H1 (cell line): ENCODE data around the gene PIEZO1. TPM values are rescaled to one million over a fixed set of nuclear protein-coding genes. Genes with fewer than 3 reads are reported as not detected.

Experiments used
- CEBPB ChIP-seq: IDR thresholded peaks from 2 replicates; pipeline ENCODE4 v1.6.1; 2012; ENCODE audit warnings: low read depth, low read length
- EGR1 ChIP-seq: IDR thresholded peaks from 2 replicates; pipeline ENCODE4 v1.6.1; 2011; ENCODE audit warnings: low read depth, low read length, borderline replicate concordance
- GTF2F1 ChIP-seq: IDR thresholded peaks from 2 replicates; pipeline ENCODE4 v1.6.1; 2012; ENCODE audit warnings: low read depth, low read length, improper control_type of control experiment, borderline replicate concordance
- SP4 ChIP-seq: IDR thresholded peaks from 2 replicates; pipeline ENCODE4 v1.6.1; 2012; ENCODE audit warnings: low read length, inconsistent platforms
- TAF1 ChIP-seq: IDR thresholded peaks from 2 replicates; pipeline ENCODE4 v1.6.1; 2011; ENCODE audit warnings: mild to moderate bottlenecking, low read depth, low read length
- YY1 ChIP-seq: IDR thresholded peaks from 2 replicates; pipeline ENCODE4 v1.6.1; 2011; ENCODE audit warnings: low read depth, mild to moderate bottlenecking, low read length
- polyA plus RNA-seq, 7 experiments: library from polyadenylated mRNA; depleted of rRNA in 3 of 7; stranded (reverse) in 5 of 7; unstranded in 2 of 7; fragments of >200 nt in 5 of 7; fragments of 200-250 nt in 2 of 7; gene quantifications; 1 replicate in 5 of 7; 2 replicates in 1 of 7; 4 replicates in 1 of 7; pipeline versions ENCODE4 v1.2.1 to v1.2.3, GENCODE V29; 2011 to 2013; ENCODE audit warnings: missing spikeins in 2 of 7, mixed read lengths in 2 of 7
- total RNA-seq: library from RNA; stranded (reverse); fragmentation: NEBNext Ultra II Directional; extraction: Animal tissue kit (Norgen Biotek cat#: 25700); gene quantifications from 2 replicates; pipeline ENCODE4 v1.2.1, GENCODE V29; 2021

PIEZO1 gene
- total and polyA plus RNA-seq, 2 of the 8 experiments (the other 6 are each of a cell fraction or from before 2014, with no cell fraction given): 42.3 to 67.5 TPM

DNA sequence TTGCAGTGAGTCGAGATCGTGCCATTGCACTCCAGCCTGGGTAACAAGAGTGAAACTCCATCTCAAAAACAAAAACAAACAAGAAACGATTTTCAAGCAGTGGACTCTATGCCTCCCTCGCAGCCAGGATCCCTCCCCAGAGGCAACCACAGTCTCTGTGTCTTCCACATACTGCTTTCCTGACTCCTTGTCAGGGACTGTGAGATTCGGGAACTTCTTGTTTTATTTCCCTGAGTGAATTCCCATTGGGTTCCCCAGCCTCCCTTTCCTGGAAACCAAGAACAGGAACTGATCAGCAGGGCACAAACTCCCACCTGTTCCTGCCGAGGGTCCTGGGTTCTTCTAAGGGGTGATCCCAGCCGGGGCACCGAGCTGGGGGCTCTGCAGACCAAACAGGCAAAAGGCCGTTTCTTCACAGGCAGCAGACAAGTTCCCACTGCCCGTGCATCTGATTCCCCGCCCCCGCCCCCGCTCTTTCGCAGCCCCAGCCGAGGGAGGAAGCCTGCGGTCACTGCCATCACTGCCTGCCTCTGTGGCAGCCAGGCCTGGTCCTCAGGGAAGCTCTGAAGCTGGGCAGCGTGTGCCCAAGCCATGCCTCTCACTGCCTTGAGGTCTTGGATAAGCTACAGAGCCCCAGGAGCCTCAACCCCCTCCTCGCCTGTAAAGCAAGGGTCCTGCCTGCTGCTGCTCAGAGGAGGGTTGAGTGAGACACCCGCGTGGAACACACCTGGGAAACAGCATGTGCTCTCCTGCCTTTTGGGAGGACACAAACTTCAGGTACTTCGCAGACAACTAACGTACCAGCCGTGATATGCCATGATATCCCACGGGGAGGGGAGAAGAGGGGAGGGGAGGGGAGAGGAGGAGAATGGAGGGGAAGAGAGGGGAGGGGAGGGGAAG, 5.5 kb upstream of the PIEZO1 start (continued):
- TF ChIP-seq TAF1: no peak
- TF ChIP-seq EGR1: peak; percentile 18; the same call in 1 of the 2 replicates
- TF ChIP-seq CEBPB: no peak
- no peak for TF ChIP-seq GTF2F1
- no peak for TF ChIP-seq YY1
- no peak for TF ChIP-seq SP4
